ENCODE data around the gene ZDHHC6. TPM values are rescaled to one million over a fixed set of nuclear protein-coding genes. Genes with fewer than 3 reads are reported as not detected.
"Not testable (repeated sequence)": the region's sequence is repeated elsewhere in the genome, so short reads cannot be mapped to it uniquely, and the experiment has no call there.

Gene ZDHHC6
- total and polyA plus RNA-seq, 10 of the 15 experiments (the other 5 are each of a cell fraction or from before 2014, with no cell fraction given), result 23.8 to 59.4 (median 35.6) TPM

DNA sequence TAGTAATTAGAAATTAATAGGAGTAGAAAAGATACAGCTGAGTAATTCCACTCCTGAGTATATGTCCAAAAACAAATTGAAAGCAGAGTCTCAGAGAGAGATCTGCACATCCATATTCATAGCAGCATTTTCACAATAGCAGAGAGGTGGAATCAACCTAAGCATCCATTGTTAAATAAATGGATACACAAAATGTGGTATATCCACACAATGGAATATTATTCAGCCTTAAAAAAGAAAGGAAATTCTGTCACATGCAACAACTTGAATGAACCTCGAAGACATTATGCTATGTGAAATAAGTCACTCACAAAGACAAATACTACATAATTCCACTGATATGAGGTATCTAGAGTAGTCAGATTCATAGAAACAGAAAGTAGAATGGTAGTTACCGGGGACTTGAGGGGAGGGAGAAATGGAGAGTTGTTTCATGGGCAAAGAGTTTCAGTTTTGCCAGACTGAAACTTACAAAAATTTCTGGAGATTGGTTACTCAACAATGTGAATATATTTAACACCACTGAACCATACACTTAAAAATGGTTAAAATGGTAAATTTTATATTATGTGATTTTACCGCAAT, 18.7 kb upstream of the ZDHHC6 start:
- no TSS peak for BruUV-seq (replicated peaks)
- peak; percentile 54 for FAIRE-seq
- Histone ChIP-seq H3K9me3 (replicated peaks; ENCODE audit: control insufficient read depth, insufficient read depth, low read length) (peaks cover 3% of the 10 kb centered on the region; the same call in 1 of the 3 replicates), H3K4me2 (ENCODE audit: control insufficient read depth, insufficient read depth) (no peak overlapping the region), H3K27me3 (replicated peaks in 1 of 2; ENCODE audit: control insufficient read depth in 2 of 2, insufficient read depth in 2 of 2, low read length in 1 of 2) (no peaks in the 10 kb centered on the region), H3K9ac (ENCODE audit: control insufficient read depth, insufficient read depth, low read length) (no peak overlapping the region), H4K20me1 (ENCODE audit: control insufficient read depth, insufficient read depth) (no peaks in the 10 kb centered on the region), H3K36me3 (ENCODE audit: control insufficient read depth in 2 of 2, insufficient read depth in 2 of 2, low read length in 1 of 2) (peaks cover 2 to 21% of the 10 kb centered on the region in 2 experiments; a peak in 2 of 4 replicates), H3K79me2 (ENCODE audit: control insufficient read depth, insufficient read depth, low read length) (no peaks in the 10 kb centered on the region), H3K4me1 (ENCODE audit: control insufficient read depth, insufficient read depth, low read length) (no peaks in the 10 kb centered on the region), H3K27ac (ENCODE audit: control insufficient read depth, insufficient read depth) (no peak overlapping the region), H2AFZ (ENCODE audit: control insufficient read depth, low read depth, low read length) (no peak overlapping the region), H3K4me3 (no peak overlapping the region)
- in situ Hi-C loops (cut with MboI) (no loop called here), intact Hi-C loops (cut with micrococcal nuclease; ENCODE audit: unreplicated experiment) (no loop called here)
- CTCF ChIA-PET, result interaction anchor here (1.0 to 4.0 kb wide), 5 partner anchors 10 to 1098 kb away, joined by 3 to 10 read pairs (median 4); no protein-coding TSS in a partner anchor
- 77% methylated on average over 3 of the region's 3 CpGs for WGBS (ENCODE audit: insufficient coverage, insufficient replicate concordance, low lambda C conversion rate, missing lambda C conversion rate)
- RAD21 ChIA-PET (ENCODE audit: unreplicated experiment), result no interaction called here
- no peak for ATAC-seq
- DNase-seq (ENCODE audit: low read depth, low spot score), result no peak
- SMC1A ChIA-PET (ENCODE audit: uncharacterized antibody, unreplicated experiment), result interaction anchor here (1.3 to 1.7 kb wide), 3 partner anchors 10 to 13 kb away, joined by 4 to 7 read pairs (median 4); no protein-coding TSS in a partner anchor
- TF ChIP-seq SIX5 (IDR thresholded peaks at IDR 0.05; ENCODE audit: low read depth, low read length, severe bottlenecking), result no peak
- POLR2A ChIA-PET, result no interaction called here

DNA sequence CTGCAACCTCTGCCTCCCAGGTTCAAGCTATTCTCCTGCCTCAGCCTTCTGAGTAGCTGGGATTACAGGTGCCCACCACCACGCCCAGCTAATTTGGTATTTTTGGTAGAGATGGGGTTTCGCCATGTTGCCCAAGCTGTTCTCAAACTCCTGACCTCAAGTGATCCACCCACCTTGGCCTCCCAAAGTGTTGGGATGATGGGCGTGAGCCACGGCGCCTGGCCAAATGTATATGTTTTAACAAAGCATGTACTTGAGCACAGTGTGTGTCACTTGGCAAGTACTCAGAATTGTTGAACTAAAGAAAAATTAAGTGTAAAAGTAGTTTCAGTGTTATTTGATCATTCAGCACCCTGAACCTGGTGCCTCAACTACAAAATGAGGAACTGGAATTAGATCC, 17.4 kb upstream of the ZDHHC6 start:
- POLR2A ChIA-PET; H3K4me3 ChIP-seq; BruUV-seq (replicated peaks): not testable (repeated sequence)

More for the DNA sequence above, 17.4 kb upstream of the ZDHHC6 start:
- ChIA-PET CTCF (interaction anchor here (0.6 to 4.0 kb wide), 8 partner anchors 8 to 1099 kb away, joined by 3 to 14 read pairs (median 4); no protein-coding TSS in a partner anchor), SMC1A (ENCODE audit: uncharacterized antibody, unreplicated experiment) (interaction anchor here (1.3 to 1.7 kb wide), 3 partner anchors 10 to 12 kb away, joined by 4 to 7 read pairs (median 4); no protein-coding TSS in a partner anchor), RAD21 (ENCODE audit: unreplicated experiment) (interaction anchor here (1.6 kb wide), 1 partner anchor 8 kb away, joined by 5 read pairs; no protein-coding TSS in a partner anchor)
- peak; percentile 45; the same call in 1 of the 2 replicates for TF ChIP-seq SPI1 (IDR thresholded peaks at IDR 0.05; ENCODE audit: borderline replicate concordance, insufficient read depth, low read depth, low read length)
- H3K9me3 ChIP-seq (replicated peaks; ENCODE audit: control insufficient read depth, insufficient read depth, low read length); H3K4me1 ChIP-seq (ENCODE audit: control insufficient read depth, insufficient read depth, low read length); H3K9ac ChIP-seq (ENCODE audit: control insufficient read depth, insufficient read depth, low read length); ATAC-seq; DNase-seq (ENCODE audit: low read depth, low spot score); H2AFZ ChIP-seq (ENCODE audit: control insufficient read depth, low read depth, low read length); intact Hi-C loops (cut with micrococcal nuclease; ENCODE audit: unreplicated experiment); H3K79me2 ChIP-seq (ENCODE audit: control insufficient read depth, insufficient read depth, low read length); in situ Hi-C loops (cut with MboI); H4K20me1 ChIP-seq (ENCODE audit: control insufficient read depth, insufficient read depth); H3K27me3 ChIP-seq (replicated peaks in 1 of 2; ENCODE audit: control insufficient read depth in 2 of 2, insufficient read depth in 2 of 2, low read length in 1 of 2); FAIRE-seq; H3K27ac ChIP-seq (ENCODE audit: control insufficient read depth, insufficient read depth); H3K4me2 ChIP-seq (ENCODE audit: control insufficient read depth, insufficient read depth): not testable (repeated sequence)
- 99% methylated on average over 5 of the region's 5 CpGs for WGBS (ENCODE audit: insufficient coverage, insufficient replicate concordance, low lambda C conversion rate, missing lambda C conversion rate)
- peaks cover 0 to 21% of the 10 kb centered on the region in 2 experiments; a peak in 2 of 4 replicates for H3K36me3 ChIP-seq (ENCODE audit: control insufficient read depth in 2 of 2, insufficient read depth in 2 of 2, low read length in 1 of 2)
